ENCODE measurements around the gene ZBED2. TPM values are rescaled to one million over a fixed set of nuclear protein-coding genes. Genes with fewer than 3 reads are reported as not detected.

Gene ZBED2
- total and polyA plus RNA-seq, 2 of the 8 experiments (the other 6 are each of a cell fraction or from before 2014, with no cell fraction given): not detected

DNA sequence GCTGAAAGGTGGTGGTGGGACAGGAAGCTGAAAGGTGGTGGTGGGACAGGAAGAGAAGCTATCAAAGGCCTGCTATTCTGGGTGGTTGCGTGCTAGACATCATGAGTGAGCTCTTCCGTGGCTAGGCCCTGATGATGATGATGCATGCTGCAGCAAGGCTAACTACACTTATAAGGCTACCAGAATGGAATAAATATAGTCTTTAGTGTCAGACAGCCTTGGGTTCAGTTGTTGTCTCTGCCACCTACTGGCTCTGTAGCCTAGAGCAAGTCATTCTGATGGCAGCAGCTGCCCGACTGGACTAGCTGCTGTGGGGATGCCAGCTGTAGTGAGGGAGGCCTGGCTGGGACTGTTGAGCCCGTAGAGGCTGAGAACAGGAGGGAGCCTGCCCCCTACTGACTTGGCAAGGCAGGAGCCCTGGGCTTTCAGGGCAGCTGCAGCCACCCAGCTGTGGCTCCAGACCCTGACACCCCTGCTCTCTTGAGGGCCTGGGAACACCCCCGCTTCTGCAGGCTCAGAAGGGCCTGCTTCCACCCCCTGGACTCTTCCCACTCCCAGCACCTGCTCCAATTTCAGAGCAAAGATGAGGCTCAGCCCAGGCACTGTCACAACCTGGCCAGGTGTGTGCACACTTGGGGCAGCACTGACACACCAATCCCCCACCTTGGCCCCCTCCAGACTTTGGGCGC lies 21.4 kb upstream of the ZBED2 start:
- no peak overlapping the region for H4K8ac ChIP-seq (ENCODE audit: extremely low read depth, insufficient read depth, low read length)
- no peak overlapping the region for H4K5ac ChIP-seq (ENCODE audit: insufficient read length, low read depth, low read length)
- H3K27ac ChIP-seq (ENCODE audit: low read depth, low read length): no peak overlapping the region
- POLR2A ChIA-PET (ENCODE audit: partially characterized antibody): no interaction called here
- no peak overlapping the region for H2BK15ac ChIP-seq (ENCODE audit: low read length)
- H3K56ac ChIP-seq (replicated peaks; ENCODE audit: insufficient read length, low read depth, low read length): no peak overlapping the region
- H3K9ac ChIP-seq (replicated peaks in 1 of 4; ENCODE audit: extremely low read depth in 1 of 4, low read depth in 3 of 4, low read length in 3 of 4): no peak overlapping the region
- H3K14ac ChIP-seq (ENCODE audit: insufficient read length): no peak overlapping the region
- no peak overlapping the region; the same call in 1 of the 2 replicates for H2BK12ac ChIP-seq (ENCODE audit: low read depth, low read length)
- no peaks in the 10 kb centered on the region for H3K36me3 ChIP-seq (ENCODE audit: control insufficient read depth in 2 of 4, insufficient read depth in 4 of 4, low read length in 3 of 4)
- CTCF ChIA-PET (ENCODE audit: partially characterized antibody): interaction anchor here (1.0 kb wide), 2 partner anchors 16 to 53 kb away, joined by 3 read pairs; no protein-coding TSS in a partner anchor
- H2AFZ ChIP-seq (ENCODE audit: low read length): no peak overlapping the region
- DNase-seq (ENCODE audit: low read depth in 1 of 2, low spot score in 2 of 2): no peak
- H2BK120ac ChIP-seq (replicated peaks; ENCODE audit: low read depth, low read length): no peak overlapping the region
- 89% methylated on average over 6 of the region's 6 CpGs; no CpG with 5 or more reads in 1 of the 2 experiments for WGBS, 2 experiments (ENCODE audit: extremely low coverage in 1 of 2, insufficient coverage in 1 of 2, insufficient read length in 1 of 2, insufficient replicate concordance in 2 of 2, low coverage in 1 of 2, low lambda C conversion rate in 2 of 2, missing lambda C conversion rate in 1 of 2)
- no peaks in the 10 kb centered on the region for H3K79me1 ChIP-seq (ENCODE audit: low read depth, low read length)
- no peaks in the 10 kb centered on the region for H3K27me3 ChIP-seq (replicated peaks in 1 of 4; ENCODE audit: control insufficient read depth in 3 of 4, extremely low read depth in 1 of 4, insufficient read depth in 3 of 4, low read length in 3 of 4)
- no peak overlapping the region for H3K4ac ChIP-seq (replicated peaks; ENCODE audit: insufficient read length, low read depth, low read length)
- no peak overlapping the region for H2BK20ac ChIP-seq (ENCODE audit: low read length)
- no peak overlapping the region for H4K91ac ChIP-seq (replicated peaks; ENCODE audit: insufficient read length, low read length)
- H3K79me2 ChIP-seq (ENCODE audit: control insufficient read depth in 1 of 2, insufficient read depth in 2 of 2, low read length in 2 of 2): no peaks in the 10 kb centered on the region
- H3K4me3 ChIP-seq (ENCODE audit: extremely low read depth in 1 of 4, insufficient read depth in 2 of 4, low read depth in 3 of 4, low read length in 4 of 4): no peak overlapping the region
- no peak overlapping the region for H3K4me2 ChIP-seq (ENCODE audit: insufficient read depth in 1 of 2, low read depth in 2 of 2, low read length in 2 of 2)
- H2BK5ac ChIP-seq (ENCODE audit: low read depth, low read length): no peak overlapping the region
- H3K23me2 ChIP-seq (ENCODE audit: low read depth, low read length): no peaks in the 10 kb centered on the region
- H2AK5ac ChIP-seq (ENCODE audit: low read depth, low read length): no peak overlapping the region
- TF ChIP-seq RAD21 (IDR thresholded peaks at IDR 0.05 in 1 of 2, conservative IDR thresholded peaks at IDR 0.05 in 1 of 2; ENCODE audit: low read depth in 2 of 2, low read length in 2 of 2) (0 out of 4 replicates have a peak, but pooled peaks of 1 of the 2 experiments have one; percentile 2), SP2 (IDR thresholded peaks at IDR 0.05; ENCODE audit: low read length) (no peak)
- no peak overlapping the region; the same call in 1 of the 2 replicates for H3K18ac ChIP-seq (ENCODE audit: extremely low read depth, low read length)
- no peak overlapping the region for H3K23ac ChIP-seq (ENCODE audit: insufficient read length)
- FAIRE-seq: no peak
- no peaks in the 10 kb centered on the region for H4K20me1 ChIP-seq (replicated peaks in 1 of 2; ENCODE audit: control insufficient read depth in 1 of 2, insufficient read depth in 2 of 2, low read length in 2 of 2)
- H3K4me1 ChIP-seq (replicated peaks in 1 of 4; ENCODE audit: control insufficient read depth in 3 of 4, insufficient read depth in 4 of 4, low read length in 3 of 4): no peaks in the 10 kb centered on the region
- peaks cover 0 to 6% of the 10 kb centered on the region in 2 experiments; a peak in 1 of 4 replicates for H3K9me3 ChIP-seq (ENCODE audit: insufficient read depth in 2 of 2, low read depth in 1 of 2, low read length in 1 of 2)

All from H1 (cell line).